Gastroesophageal sphincter (tissue), 4 donors: ENCODE measurements around the gene LSM10. TPM values are rescaled to one million over a fixed set of nuclear protein-coding genes. Genes with fewer than 3 reads are reported as not detected.

ENCODE experiments used
- ATAC-seq: fragments of 150-250 bp; one replicate; pipeline ENCODE4 v1.9.1; 2016; ENCODE audit warnings: mild to moderate bottlenecking, moderate library complexity
- H3K27ac ChIP-seq, 4 donors: fragments of 200-600 bp; sonication (generic) in 3 of 4; 1 replicate in 3 of 4; 2 replicates in 1 of 4; pipeline ENCODE4 v1.5.1; 2016 to 2019
- H3K27me3 ChIP-seq: fragments of 200-600 bp; sonication (generic); one replicate; pipeline ENCODE4 v1.5.1; 2019
- H3K36me3 ChIP-seq, 2 donors: fragments of 200-600 bp; sonication (generic); one replicate each; pipeline ENCODE4 v1.5.1; 2019; ENCODE audit warnings: control low read depth in 1 of 2
- H3K4me1 ChIP-seq, 3 donors: fragments of 200-600 bp; sonication (generic); 1 replicate in 2 of 3; 2 replicates in 1 of 3; pipeline ENCODE4 v1.5.1; 2016 to 2019; ENCODE audit warnings: control low read depth in 2 of 3
- H3K4me3 ChIP-seq, 2 donors: fragments of 200-600 bp; sonication (generic); one replicate each; pipeline ENCODE4 v1.5.1; 2019; ENCODE audit warnings: mild to moderate bottlenecking in 1 of 2, moderate library complexity in 1 of 2
- H3K9me3 ChIP-seq, 3 donors: fragments of 200-600 bp; sonication (generic); one replicate each; pipeline ENCODE4 v1.5.1; 2017 to 2019; ENCODE audit warnings: control low read depth in 2 of 3
- EP300 ChIP-seq: sonication (generic); formaldehyde crosslinking; IDR thresholded peaks from one replicate; pipeline ENCODE4 v1.6.1; 2017; ENCODE audit warnings: antibody characterized with exemption, mild to moderate bottlenecking
- POLR2A ChIP-seq, 2 donors: fragments of 450-650 bp; IDR thresholded peaks; one replicate each; pipeline ENCODE4 v1.6.1; 2017; ENCODE audit warnings: antibody characterized with exemption in 2 of 2, mild to moderate bottlenecking in 2 of 2, moderate library complexity in 1 of 2
- POLR2AphosphoS5 ChIP-seq: sonication (generic); formaldehyde crosslinking; IDR thresholded peaks from one replicate; pipeline ENCODE4 v1.6.1; 2017; ENCODE audit warnings: antibody characterized with exemption
- WGBS, 2 donors: methylation state at CpG; one replicate each; pipeline ENCODE4 v1.1.5; 2018; ENCODE audit warnings: low coverage in 1 of 2; 5-methylcytosine and 5-hydroxymethylcytosine counted together
- total RNA-seq, 4 donors: library from RNA; depleted of rRNA; stranded (reverse); fragments of >200 nt; gene quantifications; one replicate each; pipeline ENCODE4 v1.1.0, GENCODE V29; 2016
- TF ChIP-seq, protein P1 (sequence below), 4 experiments: fragments of 200-600 bp in 2 of 4; fragments of 450-650 bp in 2 of 4; sonication (generic) in 1 of 4; IDR thresholded peaks; one replicate each; pipeline ENCODE4 v1.5.1; 2017 to 2019; ENCODE audit warnings: antibody characterized with exemption in 4 of 4, mild to moderate bottlenecking in 2 of 4, moderate library complexity in 2 of 4

The LSM10 gene
- total RNA-seq, 4 donors from 2014 or later: 39.5 to 50.2 (median 47.3) TPM

DNA sequence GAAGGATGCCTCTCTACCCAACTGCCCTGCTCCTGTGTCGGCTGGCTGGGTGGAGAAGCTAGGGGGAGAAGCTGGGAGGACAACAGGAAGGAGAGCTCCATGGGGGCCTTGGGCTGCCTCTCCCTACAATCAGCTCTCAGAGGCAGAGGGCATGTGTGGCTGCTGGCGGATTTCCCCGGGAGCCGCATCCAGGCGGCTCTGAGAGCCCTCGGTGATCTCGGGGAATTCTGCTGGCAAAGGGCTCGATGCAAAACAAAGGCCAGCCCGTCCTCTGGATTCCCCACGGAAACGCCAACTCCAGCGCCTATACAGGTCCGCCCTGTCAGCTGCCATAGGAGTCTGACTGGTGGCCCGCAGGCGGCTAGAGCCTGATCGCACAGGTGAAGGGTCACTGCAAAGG lies 47.9 kb downstream of the LSM10 start:
- H3K4me1 ChIP-seq: peaks cover 4 to 43% (median 19%) of the 10 kb centered on the region in 3 donors
- ATAC-seq: no peak
- 53% methylated on average over 3 of the region's 16 CpGs; no CpG with 5 or more reads in 1 of the 2 donors for WGBS, 2 donors
- H3K9me3 ChIP-seq: no peaks in the 10 kb centered on the region
- no peaks in the 10 kb centered on the region for H3K27me3 ChIP-seq
- peak overlapping the region in 3 of 4 donors; percentile 73 to 81 (median 76) for H3K27ac ChIP-seq
- TF ChIP-seq POLR2AphosphoS5 (no peak), POLR2A (IDR thresholded peaks at IDR 0.05) (no peak), EP300 (no peak)
- TF ChIP-seq, protein P1, sequence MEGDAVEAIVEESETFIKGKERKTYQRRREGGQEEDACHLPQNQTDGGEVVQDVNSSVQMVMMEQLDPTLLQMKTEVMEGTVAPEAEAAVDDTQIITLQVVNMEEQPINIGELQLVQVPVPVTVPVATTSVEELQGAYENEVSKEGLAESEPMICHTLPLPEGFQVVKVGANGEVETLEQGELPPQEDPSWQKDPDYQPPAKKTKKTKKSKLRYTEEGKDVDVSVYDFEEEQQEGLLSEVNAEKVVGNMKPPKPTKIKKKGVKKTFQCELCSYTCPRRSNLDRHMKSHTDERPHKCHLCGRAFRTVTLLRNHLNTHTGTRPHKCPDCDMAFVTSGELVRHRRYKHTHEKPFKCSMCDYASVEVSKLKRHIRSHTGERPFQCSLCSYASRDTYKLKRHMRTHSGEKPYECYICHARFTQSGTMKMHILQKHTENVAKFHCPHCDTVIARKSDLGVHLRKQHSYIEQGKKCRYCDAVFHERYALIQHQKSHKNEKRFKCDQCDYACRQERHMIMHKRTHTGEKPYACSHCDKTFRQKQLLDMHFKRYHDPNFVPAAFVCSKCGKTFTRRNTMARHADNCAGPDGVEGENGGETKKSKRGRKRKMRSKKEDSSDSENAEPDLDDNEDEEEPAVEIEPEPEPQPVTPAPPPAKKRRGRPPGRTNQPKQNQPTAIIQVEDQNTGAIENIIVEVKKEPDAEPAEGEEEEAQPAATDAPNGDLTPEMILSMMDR (IDR thresholded peaks at IDR 0.05): no peak
- H3K36me3 ChIP-seq: peaks cover 0 to 84% of the 10 kb centered on the region in 2 donors
- H3K4me3 ChIP-seq: no peak overlapping the region

DNA sequence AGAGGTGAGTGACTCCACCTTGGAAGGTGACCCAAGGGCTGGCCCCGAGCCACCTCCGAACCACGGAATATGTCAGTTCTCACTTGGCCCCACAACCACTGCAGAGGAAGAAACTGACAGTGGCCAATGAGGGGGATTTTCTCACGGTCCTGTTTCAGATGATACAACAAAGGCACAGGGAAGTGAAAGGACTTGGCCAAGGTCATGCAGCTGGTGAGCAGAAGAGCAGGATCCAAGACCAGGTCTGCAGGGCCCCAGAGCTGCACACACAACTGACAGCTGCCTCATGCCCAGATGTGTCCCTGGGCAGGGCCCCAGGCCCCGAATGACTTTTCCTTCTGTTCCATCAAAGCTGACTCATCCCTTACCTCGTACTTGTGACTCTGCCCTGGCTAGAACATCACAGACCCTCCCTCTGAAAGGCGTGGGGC lies 48.5 kb downstream of the LSM10 start:
- H3K4me1 ChIP-seq: peaks cover 4 to 43% (median 19%) of the 10 kb centered on the region in 3 donors
- H3K9me3 ChIP-seq: no peaks in the 10 kb centered on the region
- no peak for ATAC-seq
- 62 to 71% methylated on average over 4 of the region's 7 CpGs for WGBS, 2 donors
- H3K27me3 ChIP-seq: no peaks in the 10 kb centered on the region
- peaks cover 0 to 84% of the 10 kb centered on the region in 2 donors for H3K36me3 ChIP-seq
- TF ChIP-seq POLR2AphosphoS5 (no peak), POLR2A (IDR thresholded peaks at IDR 0.05) (no peak), EP300 (no peak)
- TF ChIP-seq, protein P1 (IDR thresholded peaks at IDR 0.05): no peak
- H3K27ac ChIP-seq: peak overlapping the region in 3 of 4 donors; percentile 73 to 81 (median 76)
- H3K4me3 ChIP-seq: no peak overlapping the region

DNA sequence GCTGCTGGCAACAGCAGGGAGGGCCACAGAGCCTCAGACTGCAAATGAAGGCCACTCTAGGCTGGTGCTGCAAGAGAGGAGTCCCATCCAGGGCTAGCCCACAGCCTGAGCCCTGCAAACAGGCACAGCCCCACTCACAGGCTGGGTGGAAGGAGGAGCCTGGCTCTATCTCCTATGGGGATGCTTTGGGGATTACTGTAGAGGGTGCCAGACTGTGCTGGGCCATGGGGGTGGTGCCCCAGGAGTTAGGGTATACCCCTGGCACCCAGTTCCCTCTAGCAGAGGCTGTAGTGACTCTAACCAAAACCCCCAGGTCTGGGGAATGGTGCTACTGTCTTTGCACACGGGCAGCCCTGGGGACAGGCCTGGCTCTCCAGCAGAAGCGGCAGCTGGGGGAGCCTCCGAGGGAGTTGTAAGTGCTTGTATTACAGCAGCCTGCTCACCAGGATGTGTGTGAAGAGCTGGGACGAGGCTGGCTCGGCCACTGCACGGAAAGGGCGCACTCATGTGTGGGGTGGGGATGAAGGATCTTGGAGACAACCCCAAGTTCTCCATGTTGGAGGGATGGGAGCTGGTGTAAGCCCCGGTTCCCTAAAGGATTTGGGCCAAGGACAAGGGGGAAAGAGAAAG lies 50.9 kb downstream of the LSM10 start:
- ATAC-seq: no peak
- 83 to 100% methylated on average over 1 of the region's 8 CpGs for WGBS, 2 donors
- Histone ChIP-seq H3K27ac (no peak overlapping the region), H3K36me3 (peaks cover 0 to 86% of the 10 kb centered on the region in 2 donors), H3K9me3 (no peaks in the 10 kb centered on the region), H3K27me3 (no peaks in the 10 kb centered on the region), H3K4me1 (peaks cover 4 to 41% (median 24%) of the 10 kb centered on the region in 3 donors), H3K4me3 (no peak overlapping the region)
- TF ChIP-seq, protein P1 (IDR thresholded peaks at IDR 0.05): no peak
- no peak for TF ChIP-seq POLR2A (IDR thresholded peaks at IDR 0.05)
- TF ChIP-seq EP300: no peak
- TF ChIP-seq POLR2AphosphoS5: no peak

DNA sequence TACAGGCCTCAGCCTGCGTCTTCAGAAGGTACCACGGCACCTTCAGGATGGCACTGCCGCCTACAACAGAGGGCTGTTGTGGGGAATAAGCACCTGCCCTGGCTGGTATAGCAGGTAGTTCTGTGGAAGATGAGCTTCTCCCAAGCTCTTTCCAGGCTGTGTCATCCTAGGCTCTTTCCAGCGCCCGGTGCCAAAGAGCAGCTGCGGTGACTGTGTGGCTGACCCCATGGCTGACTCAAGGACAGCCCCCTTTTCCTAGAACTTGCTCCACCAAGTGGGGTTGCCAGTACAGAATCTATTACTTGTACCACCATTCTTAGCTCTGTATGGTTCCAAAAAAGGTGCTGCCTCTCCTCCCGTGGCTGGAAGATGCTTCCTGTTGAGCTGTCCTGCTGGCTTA lies 52.4 kb downstream of the LSM10 start:
- TF ChIP-seq POLR2AphosphoS5 (no peak), EP300 (no peak), POLR2A (IDR thresholded peaks at IDR 0.05) (no peak)
- TF ChIP-seq, protein P1 (IDR thresholded peaks at IDR 0.05): no peak
- H3K27ac ChIP-seq: no peak overlapping the region
- no peak for ATAC-seq
- H3K9me3 ChIP-seq: no peaks in the 10 kb centered on the region
- peaks cover 0 to 98% of the 10 kb centered on the region in 2 donors for H3K36me3 ChIP-seq
- H3K27me3 ChIP-seq: no peaks in the 10 kb centered on the region
- peaks cover 0 to 26% (median 9%) of the 10 kb centered on the region in 3 donors for H3K4me1 ChIP-seq
- WGBS, 2 donors: 90% methylated on average over 2 of the region's 7 CpGs; no CpG with 5 or more reads in 1 of the 2 donors
- no peak overlapping the region for H3K4me3 ChIP-seq

DNA sequence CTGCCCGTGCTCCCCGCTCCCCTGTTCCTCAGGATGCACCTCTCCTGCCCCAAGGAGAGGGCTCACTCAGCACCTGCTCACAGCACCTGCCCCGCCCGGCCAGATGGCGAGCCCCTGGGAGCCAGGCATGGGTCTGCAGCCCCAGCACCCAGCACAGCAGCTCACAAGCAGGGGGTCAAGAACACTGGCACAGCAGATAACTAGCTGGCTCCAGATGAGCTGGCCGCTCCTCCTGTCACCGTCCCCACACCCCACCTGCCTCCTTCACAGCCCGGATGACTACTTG lies 53.4 kb downstream of the LSM10 start:
- H3K4me3 ChIP-seq: no peak overlapping the region
- peaks cover 0 to 16% (median 6%) of the 10 kb centered on the region in 3 donors for H3K4me1 ChIP-seq
- TF ChIP-seq POLR2A (IDR thresholded peaks at IDR 0.05) (no peak), POLR2AphosphoS5 (no peak), EP300 (no peak)
- TF ChIP-seq, protein P1 (IDR thresholded peaks at IDR 0.05): no peak
- H3K9me3 ChIP-seq: no peaks in the 10 kb centered on the region
- no CpG with 5 or more reads among the region's 8 CpGs for WGBS, 2 donors
- H3K27ac ChIP-seq: no peak overlapping the region
- H3K27me3 ChIP-seq: no peaks in the 10 kb centered on the region
- no peak for ATAC-seq
- peaks cover 0 to 99% of the 10 kb centered on the region in 2 donors for H3K36me3 ChIP-seq
